GM19395 (cell line): ENCODE results near the gene DIP2B.
"Not testable (repeated sequence)": the region's sequence is repeated elsewhere in the genome, so short reads cannot be mapped to it uniquely, and the experiment has no call there.

ENCODE experiments used
- ATAC-seq: cut with Tn5 transposase; IDR thresholded peaks from one replicate; pipeline ENCODE4 v1.9.1; 2021; ENCODE audit warnings: mild to moderate bottlenecking, moderate library complexity; ENCODE audit not compliant: unreplicated experiment

The DIP2B gene

GRCh38 chr12:50763639-50764285 lies 259.0 kb downstream of the DIP2B start, which contains the start of gene ATF1:
TSS of gene ATF1 (plus strand) at chr12:50764101. CDS start at chr12:50780146, 16,045 bp downstream.
- peak; percentile 74 for ATAC-seq

- peak; percentile 36 for ATAC-seq
These were observed 259.7 kb downstream of the DIP2B start for GRCh38 chr12:50764286-50765094.

- ATAC-seq, result peak; percentile 18
These were observed 260.5 kb downstream of the DIP2B start for GRCh38 chr12:50765095-50765911.

- no peak for ATAC-seq
These were observed 263.6 kb downstream of the DIP2B start for GRCh38 chr12:50768391-50768790.

- ATAC-seq, result not testable (repeated sequence)
These were observed 264.0 kb downstream of the DIP2B start for GRCh38 chr12:50768813-50769212.

- no peak for ATAC-seq
These were observed 266.6 kb downstream of the DIP2B start for GRCh38 chr12:50771409-50771808.

- no peak for ATAC-seq
These were observed 267.7 kb downstream of the DIP2B start for GRCh38 chr12:50772470-50772869.

GRCh38 chr12:50772877-50773276 lies 268.1 kb downstream of the DIP2B start:
- no peak for ATAC-seq

- no peak for ATAC-seq
These were observed 270.5 kb downstream of the DIP2B start for GRCh38 chr12:50775251-50775650.

- no peak for ATAC-seq
These were observed 272.3 kb downstream of the DIP2B start for GRCh38 chr12:50776749-50777728.

- ATAC-seq, result no peak
These were observed 274.1 kb downstream of the DIP2B start for GRCh38 chr12:50778663-50779590.

- no peak for ATAC-seq
These were observed 275.2 kb downstream of the DIP2B start for GRCh38 chr12:50780013-50780412.

- no peak for ATAC-seq
These were observed 279.7 kb downstream of the DIP2B start for GRCh38 chr12:50784501-50784900.

- no peak for ATAC-seq
These were observed 280.7 kb downstream of the DIP2B start for GRCh38 chr12:50785406-50786001.

GRCh38 chr12:50786498-50787231 lies 281.9 kb downstream of the DIP2B start:
- no peak for ATAC-seq

GRCh38 chr12:50787618-50788017 lies 282.8 kb downstream of the DIP2B start:
- no peak for ATAC-seq

- ATAC-seq, result no peak
These were observed 283.8 kb downstream of the DIP2B start for GRCh38 chr12:50788561-50788960.

GRCh38 chr12:50790081-50790480 lies 285.3 kb downstream of the DIP2B start:
- ATAC-seq, result no peak
